ENCODE results near the gene FLII.
"Not testable (repeated sequence)": the region's sequence is repeated elsewhere in the genome, so short reads cannot be mapped to it uniquely, and the experiment has no call there.

The FLII gene

GRCh38 chr17:18258356-18259038 is at the start of gene FLII:
Gene FLII, minus strand, starts transcription at chr17:18258738. Its CDS starts 48 bp downstream, at chr17:18258690.
- DNase-seq (ENCODE audit: low read depth): peak; percentile 34

- not testable (repeated sequence) for DNase-seq (ENCODE audit: low read depth)
Measured at GRCh38 chr17:18303206-18303605, 44.7 kb upstream of the FLII start.

GRCh38 chr17:18300725-18301480 is 42.4 kb upstream of the FLII start:
- no peak for DNase-seq (ENCODE audit: low read depth)

- DNase-seq (ENCODE audit: low read depth): not testable (repeated sequence)
Measured at GRCh38 chr17:18298061-18298460, 39.5 kb upstream of the FLII start.

- DNase-seq (ENCODE audit: low read depth): no peak
Measured at GRCh38 chr17:18291718-18292540, 33.4 kb upstream of the FLII start.

- no peak for DNase-seq (ENCODE audit: low read depth)
Measured at GRCh38 chr17:18285296-18285695, 26.8 kb upstream of the FLII start.

- DNase-seq (ENCODE audit: low read depth): no peak
Measured at GRCh38 chr17:18281788-18282187, 23.2 kb upstream of the FLII start.

- DNase-seq (ENCODE audit: low read depth): no peak
Measured at GRCh38 chr17:18280766-18281371, 22.3 kb upstream of the FLII start.

GRCh38 chr17:18280249-18280648 is 21.7 kb upstream of the FLII start:
- DNase-seq (ENCODE audit: low read depth): no peak

GRCh38 chr17:18278867-18279266 is 20.3 kb upstream of the FLII start:
- DNase-seq (ENCODE audit: low read depth): no peak

GRCh38 chr17:18277076-18277475 is 18.5 kb upstream of the FLII start:
- DNase-seq (ENCODE audit: low read depth): no peak

GRCh38 chr17:18270046-18270931 is 11.8 kb upstream of the FLII start:
- no peak for DNase-seq (ENCODE audit: low read depth)

GRCh38 chr17:18267927-18268711 is 9.6 kb upstream of the FLII start:
- no peak for DNase-seq (ENCODE audit: low read depth)

- no peak for DNase-seq (ENCODE audit: low read depth)
Measured at GRCh38 chr17:18267366-18267765, 8.8 kb upstream of the FLII start.

GRCh38 chr17:18263885-18264682 is 5.5 kb upstream of the FLII start:
- DNase-seq (ENCODE audit: low read depth): no peak

GRCh38 chr17:18262641-18263040 is 4.1 kb upstream of the FLII start:
- DNase-seq (ENCODE audit: low read depth): no peak

- DNase-seq (ENCODE audit: low read depth): no peak
Measured at GRCh38 chr17:18262111-18262510, 3.6 kb upstream of the FLII start.

- DNase-seq (ENCODE audit: low read depth): no peak
Measured at GRCh38 chr17:18261659-18262058, 3.1 kb upstream of the FLII start.

- no peak for DNase-seq (ENCODE audit: low read depth)
Measured at GRCh38 chr17:18261146-18261515, 2.6 kb upstream of the FLII start.
